ENCODE data around the gene GSG1L.

Gene GSG1L

GRCh38 chr16:27965801-27966200 is 97.7 kb downstream of the GSG1L start:
- no peak overlapping the region for H3K4me3 ChIP-seq (ENCODE audit: low read depth, low read length)
- TF ChIP-seq CTCF (IDR thresholded peaks at IDR 0.05; ENCODE audit: borderline replicate concordance, insufficient read depth, low read depth, low read length): no peak

GRCh38 chr16:27963471-27963965 is 100.0 kb downstream of the GSG1L start:
- H3K4me3 ChIP-seq (ENCODE audit: low read depth, low read length): no peak overlapping the region
- no peak for TF ChIP-seq CTCF (IDR thresholded peaks at IDR 0.05; ENCODE audit: borderline replicate concordance, insufficient read depth, low read depth, low read length)

- no peak for TF ChIP-seq CTCF (IDR thresholded peaks at IDR 0.05; ENCODE audit: borderline replicate concordance, insufficient read depth, low read depth, low read length)
These were observed 101.3 kb downstream of the GSG1L start for GRCh38 chr16:27962197-27962596.

GRCh38 chr16:27961296-27961620 is 102.3 kb downstream of the GSG1L start:
- TF ChIP-seq CTCF (IDR thresholded peaks at IDR 0.05; ENCODE audit: borderline replicate concordance, insufficient read depth, low read depth, low read length): no peak
- no peak overlapping the region for H3K4me3 ChIP-seq (ENCODE audit: low read depth, low read length)

More at GRCh38 chr16:27962197-27962596, 101.3 kb downstream of the GSG1L start:
- H3K4me3 ChIP-seq (ENCODE audit: low read depth, low read length): no peak overlapping the region

GRCh38 chr16:27960619-27961295 is 102.8 kb downstream of the GSG1L start:
- no peak overlapping the region for H3K4me3 ChIP-seq (ENCODE audit: low read depth, low read length)

GRCh38 chr16:27959914-27960313 is 103.6 kb downstream of the GSG1L start:
- no peak overlapping the region for H3K4me3 ChIP-seq (ENCODE audit: low read depth, low read length)
- TF ChIP-seq CTCF (IDR thresholded peaks at IDR 0.05; ENCODE audit: borderline replicate concordance, insufficient read depth, low read depth, low read length): no peak

More at GRCh38 chr16:27960619-27961295, 102.8 kb downstream of the GSG1L start:
- no peak for TF ChIP-seq CTCF (IDR thresholded peaks at IDR 0.05; ENCODE audit: borderline replicate concordance, insufficient read depth, low read depth, low read length)

- TF ChIP-seq CTCF (IDR thresholded peaks at IDR 0.05; ENCODE audit: borderline replicate concordance, insufficient read depth, low read depth, low read length): no peak
- H3K4me3 ChIP-seq (ENCODE audit: low read depth, low read length): no peak overlapping the region
These were observed 109.3 kb downstream of the GSG1L start for GRCh38 chr16:27954191-27954590.
